ENCODE measurements around the gene KRT26.

- TF ChIP-seq CTCF (IDR thresholded peaks at IDR 0.05) (no peak), POLR2AphosphoS5 (IDR thresholded peaks at IDR 0.05) (no peak), POLR2A (IDR thresholded peaks at IDR 0.05) (no peak)
These were observed 38.5 kb upstream of the KRT26 start for GRCh38 chr17:40810494-40810893.
